K562 (cell line): ENCODE data around the gene NMNAT1. TPM values are rescaled to one million over a fixed set of nuclear protein-coding genes. Genes with fewer than 3 reads are reported as not detected.

Source experiments
- ATAC-seq: fragments of 200-7000 bp; cut with Tn5 transposase; 3 replicates; pipeline ENCODE4 v1.9.1; 2020; ENCODE audit warnings: moderate library complexity
- BruUV-seq: library from RNA; stranded (reverse); fragments of 400-500 nt; replicated peaks from 2 replicates; lab custom pipeline; 2021; lab: Mats Ljungman, UMichigan
- CTCF ChIA-PET: fragments of 300-600 bp; formaldehyde crosslinking; extraction: SDS; loops from one replicate; lab custom pipeline; 2021; ENCODE audit warnings: low intra/inter-chr PET ratio; lab: Yijun Ruan, JAX
- POLR2A ChIA-PET: fragments of 300-600, 350-650 bp; sonication (Branson Sonifier 250); formaldehyde crosslinking; extraction: SDS; loops from one replicate; lab custom pipeline; 2021; ENCODE audit warnings: antibody characterized with exemption, inconsistent platforms; lab: Yijun Ruan, JAX
- DNase-seq, 4 experiments: peaks; one replicate each; pipeline versions ENCODE4 v3.0.0 to v3.0.0-alpha.2; 2011 to 2018; ENCODE audit warnings: low spot score in 3 of 4, mixed read lengths in 3 of 4; ENCODE audit errors: extremely low read depth in 1 of 4
- FAIRE-seq: peaks from 2 replicates; lab custom pipeline; 2011; peaks lifted over from hg19 to GRCh38; lab: Jason Lieb, UNC
- H2AFZ ChIP-seq: 2 replicates; pipeline ENCODE4 v1.6.0; 2011; ENCODE audit warnings: low read depth, low read length, control low read depth, inconsistent platforms
- H3K27ac ChIP-seq: fragments of 200-600 bp; 3 replicates; pipeline ENCODE4 v1.8.0; 2011; ENCODE audit warnings: low read depth, mild to moderate bottlenecking, control low read depth, inconsistent platforms, low read length, moderate library complexity, mixed read lengths; ENCODE audit errors: extremely low read depth
- H3K27me3 ChIP-seq, 2 experiments: fragments of 300-600 bp in 1 of 2; 2 replicates in 1 of 2; 3 replicates in 1 of 2; pipeline versions ENCODE4 v1.6.0 to v1.8.0; 2011; ENCODE audit warnings: inconsistent platforms in 2 of 2, low read length in 2 of 2, mild to moderate bottlenecking in 1 of 2, mixed read lengths in 1 of 2, moderate library complexity in 1 of 2; ENCODE audit not compliant: control insufficient read depth in 2 of 2, insufficient read depth in 2 of 2
- H3K36me3 ChIP-seq: fragments of 300-600 bp; 3 replicates; pipeline ENCODE4 v1.8.0; 2011; ENCODE audit warnings: mild to moderate bottlenecking, low read length, inconsistent platforms; ENCODE audit not compliant: control insufficient read depth, insufficient read depth
- H3K4me1 ChIP-seq, 2 experiments: fragments of 200-600 bp in 1 of 2; replicated peaks in 1 of 2; 2 replicates in 1 of 2; 3 replicates in 1 of 2; pipeline versions ENCODE4 v1.5.1 to v1.8.0; 2011; ENCODE audit warnings: inconsistent platforms in 2 of 2, low read length in 2 of 2, mild to moderate bottlenecking in 1 of 2, mixed read lengths in 1 of 2, moderate library complexity in 1 of 2; ENCODE audit not compliant: control insufficient read depth in 2 of 2, insufficient read depth in 2 of 2
- H3K4me2 ChIP-seq: 2 replicates; pipeline ENCODE4 v1.6.1; 2011; ENCODE audit warnings: low read length, control low read depth, inconsistent platforms, mixed read lengths; ENCODE audit not compliant: insufficient read depth
- H3K4me3 ChIP-seq: fragments of 200-600 bp; sonication (generic), shearing (Covaris generic); 2 replicates; pipeline ENCODE4 v1.5.1; 2016; ENCODE audit warnings: control low read depth, inconsistent platforms
- H3K79me2 ChIP-seq: fragments of 200-600 bp; 3 replicates; pipeline ENCODE4 v1.8.0; 2011; ENCODE audit warnings: low read length, inconsistent platforms; ENCODE audit not compliant: control insufficient read depth, insufficient read depth
- H3K9ac ChIP-seq, 2 experiments: 2 replicates each; pipeline versions ENCODE4 v1.6.0 to v1.6.1; 2011; ENCODE audit warnings: low read depth in 2 of 2, low read length in 2 of 2, control low read depth in 1 of 2, inconsistent platforms in 1 of 2, mild to moderate bottlenecking in 1 of 2, mixed read lengths in 1 of 2; ENCODE audit not compliant: insufficient read depth in 1 of 2
- H3K9me1 ChIP-seq: one replicate; pipeline ENCODE4 v1.6.0; 2011; ENCODE audit warnings: inconsistent platforms, mild to moderate bottlenecking, low read length, moderate library complexity; ENCODE audit not compliant: control insufficient read depth, insufficient read depth
- H3K9me3 ChIP-seq: replicated peaks from 2 replicates; pipeline ENCODE4 v1.5.1; 2011; ENCODE audit warnings: low read depth, low read length, inconsistent platforms; ENCODE audit not compliant: control insufficient read depth, insufficient read depth
- H4K20me1 ChIP-seq: replicated peaks from 2 replicates; pipeline ENCODE4 v1.6.1; 2011; ENCODE audit warnings: low read length, inconsistent platforms, mixed read lengths; ENCODE audit not compliant: control insufficient read depth, insufficient read depth
- FOXK2 ChIP-seq, 2 experiments: fragments of 450-650 bp; IDR thresholded peaks in 1 of 2; conservative IDR thresholded peaks in 1 of 2; 2 replicates each; pipeline ENCODE4 v1.6.1; 2016; ENCODE audit warnings: low read depth in 2 of 2, mild to moderate bottlenecking in 1 of 2
- GABPB2 ChIP-seq: fragments of 250-450 bp; sonication (Bioruptor Pico); conservative IDR thresholded peaks from 2 replicates; pipeline ENCODE4 v1.5.1; 2021; ENCODE audit warnings: mild to moderate bottlenecking
- MTF1 ChIP-seq: fragments of 250-450 bp; sonication (Bioruptor Pico); IDR thresholded peaks from 2 replicates; pipeline ENCODE4 v1.9.0; 2021; ENCODE audit warnings: moderate library complexity, mild to moderate bottlenecking, inconsistent platforms, borderline replicate concordance
- NCOA2 ChIP-seq, 2 experiments: fragments of 450-650 bp; IDR thresholded peaks; 2 replicates each; pipeline ENCODE4 v1.6.1; 2018; ENCODE audit warnings: mild to moderate bottlenecking in 2 of 2, moderate library complexity in 1 of 2; ENCODE audit not compliant: partially characterized antibody in 2 of 2
- NFRKB ChIP-seq: fragments of 450-650 bp; IDR thresholded peaks from 2 replicates; pipeline ENCODE4 v1.6.1; 2016; ENCODE audit warnings: low read depth
- PHF8 ChIP-seq: fragments of 200-600 bp; sonication (generic); IDR thresholded peaks from 2 replicates; pipeline ENCODE4 v1.6.1; 2012; ENCODE audit warnings: mixed run types, mild to moderate bottlenecking, inconsistent platforms, low read length, moderate library complexity, borderline replicate concordance
- WHSC1 ChIP-seq: IDR thresholded peaks from one replicate; pipeline ENCODE4 v1.6.1; 2012; ENCODE audit warnings: low read length, control low read depth, inconsistent platforms
- ZBTB8A ChIP-seq: fragments of 450-650 bp; IDR thresholded peaks from 2 replicates; pipeline ENCODE4 v1.6.1; 2018; ENCODE audit warnings: mild to moderate bottlenecking, moderate library complexity; ENCODE audit not compliant: partially characterized antibody
- ZNF41 ChIP-seq: fragments of 250-450 bp; sonication (Bioruptor Pico); conservative IDR thresholded peaks from 2 replicates; pipeline ENCODE4 v1.4.0; 2020; ENCODE audit warnings: mild to moderate bottlenecking
- WGBS: fragments of 100-300 bp; shearing (Covaris generic); methylation state at CpG from one replicate; pipeline ENCODE4 v1.1.6; 2016; ENCODE audit warnings: low coverage, mixed read lengths; ENCODE audit not compliant: insufficient coverage; ENCODE audit errors: missing lambda C conversion rate; 5-methylcytosine and 5-hydroxymethylcytosine counted together
- in situ Hi-C: fragments of 300-500 bp; cut with MboI; formaldehyde crosslinking; loops from 4 replicates; pipeline ENCODE4 v1.15.0; 2018; ENCODE audit warnings: inconsistent platforms, mixed read lengths
- intact Hi-C: fragments of 100-400 bp; cut with micrococcal nuclease; formaldehyde crosslinking; loops from 2 replicates; pipeline ENCODE4 v1.14.2; 2022
- polyA plus RNA-seq, 8 experiments: library from polyadenylated mRNA; depleted of rRNA in 4 of 8; stranded (reverse) in 5 of 8; unstranded in 3 of 8; fragments of >200 nt; fragmentation: Nextera tagmentation in 2 of 8; fragmentation: Illumina TruSeq in 1 of 8; extraction: Ambion mirVana in 2 of 8; extraction: Trizol in 1 of 8; gene quantifications; 2 replicates each; pipeline versions ENCODE4 v1.2.1 to v1.2.3, GENCODE V29; 2011 to 2014; ENCODE audit warnings: inconsistent platforms in 1 of 8, missing spikeins in 1 of 8
- total RNA-seq, 7 experiments: library from RNA; depleted of rRNA in 6 of 7; stranded (reverse); fragments of >200 nt in 6 of 7; fragmentation: Illumina TruSeq in 2 of 7; extraction: Trizol in 2 of 7; gene quantifications; 2 replicates each; pipeline versions ENCODE4 v1.2.1 to v1.2.3, GENCODE V29; 2011 to 2021; ENCODE audit warnings: low replicate concordance in 1 of 7
- TF ChIP-seq, protein P1 (sequence below): fragments of 450-650 bp; IDR thresholded peaks from 2 replicates; pipeline ENCODE4 v1.6.1; 2016; ENCODE audit warnings: mild to moderate bottlenecking

NMNAT1 gene
- total and polyA plus RNA-seq, 9 of the 15 experiments (the other 6 are each of a cell fraction or from before 2014, with no cell fraction given): 5.1 to 14.6 (median 12.1) TPM

DNA sequence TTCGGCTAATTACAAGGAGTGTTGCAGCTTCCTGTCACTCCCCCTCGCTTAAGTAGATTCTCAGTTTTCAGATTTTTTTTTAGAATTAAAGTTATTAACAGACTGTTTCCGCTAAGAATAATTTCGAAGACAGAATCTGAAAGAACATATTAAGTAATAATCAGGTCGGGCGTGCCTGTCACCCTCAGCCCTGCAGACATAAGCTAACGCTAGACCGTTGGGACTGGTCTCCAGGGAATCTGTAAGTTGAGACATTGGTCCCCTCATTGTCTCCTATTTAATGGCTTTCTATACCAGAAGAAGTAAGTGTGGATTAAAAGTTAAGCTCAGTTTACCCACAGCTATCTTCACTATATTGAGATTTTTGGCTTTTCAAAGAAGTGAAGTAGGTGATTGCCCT is 14.5 kb downstream of the NMNAT1 start (continued):
- TF ChIP-seq ZBTB8A (no peak), GABPB2 (CRISPR knock-in tag) (no peak)

DNA sequence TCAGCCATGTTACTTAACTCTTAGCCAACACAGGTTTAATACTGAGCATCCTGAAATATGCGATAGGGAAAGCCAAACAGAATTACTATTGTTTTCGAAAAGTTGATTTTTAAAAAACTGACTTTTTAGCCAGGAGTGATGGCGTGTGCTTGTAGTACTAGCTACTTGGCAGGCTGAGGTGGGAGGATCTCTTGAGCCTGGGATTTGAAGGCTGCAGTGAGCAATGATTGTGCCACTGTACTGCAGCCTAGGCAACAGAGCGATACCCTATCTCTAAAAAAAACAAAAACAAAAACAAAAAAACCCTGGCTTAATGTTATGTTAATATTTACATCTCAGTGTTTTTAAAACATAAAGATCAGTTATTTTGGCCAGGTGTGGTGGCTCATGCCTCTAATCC is 16.7 kb downstream of the NMNAT1 start:
- intact Hi-C loops (no loop called here), in situ Hi-C loops (no loop called here)
- DNase-seq: no peak
- TF ChIP-seq FOXK2 (conservative IDR thresholded peaks at IDR 0.05 in 1 of 2, IDR thresholded peaks at IDR 0.05 in 1 of 2; ENCODE audit: low read depth in 2 of 2): no peak
- no peak for TF ChIP-seq ZNF41
- no peak for TF ChIP-seq WHSC1
- TF ChIP-seq NFRKB: no peak
- no peak for TF ChIP-seq MTF1 (CRISPR knock-in tag)
- TF ChIP-seq PHF8: no peak
- TF ChIP-seq, protein P1, sequence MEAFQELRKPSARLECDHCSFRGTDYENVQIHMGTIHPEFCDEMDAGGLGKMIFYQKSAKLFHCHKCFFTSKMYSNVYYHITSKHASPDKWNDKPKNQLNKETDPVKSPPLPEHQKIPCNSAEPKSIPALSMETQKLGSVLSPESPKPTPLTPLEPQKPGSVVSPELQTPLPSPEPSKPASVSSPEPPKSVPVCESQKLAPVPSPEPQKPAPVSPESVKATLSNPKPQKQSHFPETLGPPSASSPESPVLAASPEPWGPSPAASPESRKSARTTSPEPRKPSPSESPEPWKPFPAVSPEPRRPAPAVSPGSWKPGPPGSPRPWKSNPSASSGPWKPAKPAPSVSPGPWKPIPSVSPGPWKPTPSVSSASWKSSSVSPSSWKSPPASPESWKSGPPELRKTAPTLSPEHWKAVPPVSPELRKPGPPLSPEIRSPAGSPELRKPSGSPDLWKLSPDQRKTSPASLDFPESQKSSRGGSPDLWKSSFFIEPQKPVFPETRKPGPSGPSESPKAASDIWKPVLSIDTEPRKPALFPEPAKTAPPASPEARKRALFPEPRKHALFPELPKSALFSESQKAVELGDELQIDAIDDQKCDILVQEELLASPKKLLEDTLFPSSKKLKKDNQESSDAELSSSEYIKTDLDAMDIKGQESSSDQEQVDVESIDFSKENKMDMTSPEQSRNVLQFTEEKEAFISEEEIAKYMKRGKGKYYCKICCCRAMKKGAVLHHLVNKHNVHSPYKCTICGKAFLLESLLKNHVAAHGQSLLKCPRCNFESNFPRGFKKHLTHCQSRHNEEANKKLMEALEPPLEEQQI: no peak
- TF ChIP-seq NCOA2 (IDR thresholded peaks at IDR 0.05; ENCODE audit: partially characterized antibody in 2 of 2): no peak
- FAIRE-seq: no peak
- no peak overlapping the region for H2AFZ ChIP-seq
- H4K20me1 ChIP-seq: no peaks in the 10 kb centered on the region
- ChIA-PET POLR2A (interaction anchor here (1.3 kb wide), 1 partner anchor 9 kb away, joined by 5 read pairs; no protein-coding TSS in a partner anchor), CTCF (interaction anchor here (0.6 kb wide), 1 partner anchor 1233 kb away, joined by 3 read pairs; no protein-coding TSS in a partner anchor)
- H3K4me2 ChIP-seq: no peak overlapping the region
- no TSS peak for BruUV-seq
- H3K4me3 ChIP-seq: no peak overlapping the region
- H3K9me3 ChIP-seq: no peaks in the 10 kb centered on the region
- no peak overlapping the region for H3K27ac ChIP-seq
- H3K4me1 ChIP-seq: no peaks in the 10 kb centered on the region
- WGBS: 87% methylated on average over 4 of the region's 4 CpGs
- no peaks in the 10 kb centered on the region for H3K79me2 ChIP-seq
- no peaks in the 10 kb centered on the region for H3K27me3 ChIP-seq
- ATAC-seq: no peak
- no peaks in the 10 kb centered on the region for H3K36me3 ChIP-seq
- no peak overlapping the region for H3K9ac ChIP-seq
- no peaks in the 10 kb centered on the region for H3K9me1 ChIP-seq
